ENCODE results near the gene LYPD6.

LYPD6 gene

DNA sequence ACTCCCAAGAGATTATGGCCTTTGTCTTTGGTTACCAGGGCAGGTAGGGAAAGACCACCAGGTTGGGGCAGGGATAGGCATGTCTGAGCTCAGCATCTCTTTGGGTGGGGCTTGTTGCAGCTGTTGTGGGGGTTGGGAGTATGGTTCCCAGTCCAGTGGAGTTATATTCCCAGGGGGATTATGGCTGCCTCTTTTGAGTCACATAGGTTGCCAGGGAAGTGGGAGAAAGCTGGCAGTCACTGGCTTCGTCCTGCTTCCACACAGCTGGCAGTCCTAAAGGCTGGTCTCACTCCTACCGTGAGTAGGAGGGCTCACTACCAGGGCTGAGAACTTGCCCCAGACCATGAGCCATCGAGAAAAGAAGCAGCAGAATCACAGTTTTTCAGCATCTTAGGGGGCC, 79.1 kb downstream of the LYPD6 start:
- no peak for DNase-seq (ENCODE audit: low spot score)

DNA sequence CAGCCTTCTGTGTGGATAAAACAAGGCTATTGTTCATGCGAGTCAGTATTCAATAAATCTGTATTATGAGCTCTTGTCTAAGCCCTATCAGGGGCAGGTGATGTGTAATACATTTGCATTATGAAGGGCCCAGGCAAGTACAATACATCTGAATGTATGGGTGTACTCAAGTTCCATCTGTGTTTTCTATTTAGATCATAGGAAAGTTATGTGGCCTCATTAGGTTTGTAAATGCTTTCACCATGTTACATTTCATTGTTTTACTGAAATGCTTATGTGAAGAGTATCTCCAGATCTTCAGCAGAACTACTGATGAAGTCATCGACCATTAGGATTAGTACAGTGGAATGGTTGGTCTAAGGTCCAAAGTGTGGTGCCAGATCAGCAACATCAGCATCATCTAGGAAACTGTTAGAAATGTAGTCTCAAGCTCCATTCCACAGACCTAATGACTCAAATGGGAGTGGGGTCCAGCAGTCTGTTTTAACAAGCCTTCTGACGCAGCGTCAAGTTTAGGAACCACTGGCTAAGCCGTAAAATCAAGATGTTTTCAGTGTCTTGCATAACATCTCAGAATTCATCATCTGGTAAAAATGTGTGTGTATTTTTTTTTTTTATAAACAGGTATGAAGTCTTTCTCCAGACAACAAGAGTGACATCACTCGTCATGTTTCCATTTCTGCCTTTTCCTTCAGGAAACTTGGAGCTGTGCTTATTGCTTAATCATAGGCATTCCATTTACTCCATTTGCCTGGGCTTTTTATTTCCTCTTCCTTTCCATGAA, 80.5 kb downstream of the LYPD6 start:
- no peak for DNase-seq (ENCODE audit: low spot score)

- no peak for DNase-seq (ENCODE audit: low spot score)
Observed at GRCh38 chr2:149413487-149413886, 83.1 kb downstream of the LYPD6 start.

DNA sequence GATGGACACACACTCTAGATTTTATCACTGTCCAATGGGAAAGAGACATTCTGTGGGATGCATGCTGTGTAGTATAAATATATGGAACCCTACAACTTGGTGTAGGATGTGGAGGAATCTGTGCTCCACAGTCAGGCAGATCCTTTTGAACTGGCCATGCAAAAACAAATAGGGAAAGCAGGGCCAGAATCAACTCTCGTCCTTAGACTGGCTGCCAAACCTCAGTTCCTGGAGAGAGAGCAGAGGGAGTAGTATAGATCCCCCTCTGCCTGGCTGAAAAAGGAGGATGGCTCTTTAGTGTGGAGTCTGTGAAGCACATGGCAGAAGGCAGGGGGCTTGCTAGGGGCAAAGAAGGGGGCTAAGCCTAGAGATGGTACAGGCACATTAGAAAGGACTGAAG, 84.7 kb downstream of the LYPD6 start:
- DNase-seq (ENCODE audit: low spot score) = no peak

GRCh38 chr2:149418065-149418464, 87.7 kb downstream of the LYPD6 start:
- DNase-seq (ENCODE audit: low spot score) = no peak

DNA sequence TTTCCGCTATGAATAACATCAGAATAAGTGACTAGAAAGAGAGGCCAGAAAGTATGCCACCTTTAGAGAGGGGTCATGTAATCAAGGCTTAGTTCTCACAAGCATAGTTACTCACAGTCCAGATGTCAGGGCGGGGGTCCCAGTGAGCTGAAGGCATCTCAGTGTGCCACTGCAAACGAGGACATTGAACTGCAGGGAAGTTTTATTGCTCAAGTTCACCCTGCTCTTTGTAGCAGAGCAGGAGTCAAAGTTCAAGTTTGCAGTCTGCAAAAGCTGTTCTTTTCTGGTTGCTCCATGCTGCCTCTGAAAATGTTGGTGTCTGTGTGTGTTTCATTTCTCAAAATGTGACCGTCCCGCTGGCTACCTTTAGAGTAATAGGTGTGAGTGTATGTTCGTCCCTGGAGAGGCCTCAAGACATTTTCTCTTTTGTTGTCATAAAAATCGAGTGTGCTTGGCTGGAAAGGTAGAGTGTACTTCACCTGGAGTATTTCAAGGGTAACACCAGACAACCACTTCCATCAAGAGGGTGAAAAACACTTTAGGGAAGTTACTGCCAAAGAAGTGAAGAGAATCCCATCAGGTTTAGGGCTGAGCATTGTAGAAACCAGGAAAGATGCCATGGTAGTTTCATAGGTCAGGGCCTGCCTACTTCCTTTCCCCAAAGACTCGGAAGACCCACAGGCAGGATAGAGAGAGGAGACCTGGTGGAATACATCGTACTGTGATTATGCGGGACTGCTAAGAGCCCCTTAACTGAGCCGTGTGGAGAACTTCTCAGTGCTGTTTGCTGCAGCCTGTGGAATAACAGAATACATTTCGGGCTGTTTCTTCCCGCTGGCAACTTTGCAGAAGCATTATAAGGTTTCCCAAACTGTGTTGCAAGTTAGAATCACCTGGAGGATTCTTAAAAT, 89.9 kb downstream of the LYPD6 start:
- DNase-seq (ENCODE audit: low spot score) = no peak

DNA sequence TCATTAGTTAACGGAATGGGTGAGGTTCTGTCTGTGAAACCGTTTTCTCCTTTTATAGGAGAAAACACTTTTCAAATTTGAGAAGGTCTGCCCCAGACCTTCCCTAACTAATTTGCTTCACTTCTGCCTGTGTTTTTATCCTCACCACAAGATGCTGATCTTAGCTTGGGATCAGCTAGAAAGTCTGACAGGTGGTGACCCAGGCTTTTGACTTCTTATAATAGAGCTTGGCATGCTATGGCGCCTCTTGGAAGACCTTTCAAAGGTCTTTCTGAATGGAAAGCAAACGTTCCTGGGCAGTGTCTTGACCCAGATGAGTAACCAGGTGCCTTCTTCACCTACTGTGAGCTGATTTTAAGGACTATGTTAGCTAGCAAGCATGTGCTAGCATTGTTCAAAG, 91.4 kb downstream of the LYPD6 start:
- DNase-seq (ENCODE audit: low spot score) = no peak

DNA sequence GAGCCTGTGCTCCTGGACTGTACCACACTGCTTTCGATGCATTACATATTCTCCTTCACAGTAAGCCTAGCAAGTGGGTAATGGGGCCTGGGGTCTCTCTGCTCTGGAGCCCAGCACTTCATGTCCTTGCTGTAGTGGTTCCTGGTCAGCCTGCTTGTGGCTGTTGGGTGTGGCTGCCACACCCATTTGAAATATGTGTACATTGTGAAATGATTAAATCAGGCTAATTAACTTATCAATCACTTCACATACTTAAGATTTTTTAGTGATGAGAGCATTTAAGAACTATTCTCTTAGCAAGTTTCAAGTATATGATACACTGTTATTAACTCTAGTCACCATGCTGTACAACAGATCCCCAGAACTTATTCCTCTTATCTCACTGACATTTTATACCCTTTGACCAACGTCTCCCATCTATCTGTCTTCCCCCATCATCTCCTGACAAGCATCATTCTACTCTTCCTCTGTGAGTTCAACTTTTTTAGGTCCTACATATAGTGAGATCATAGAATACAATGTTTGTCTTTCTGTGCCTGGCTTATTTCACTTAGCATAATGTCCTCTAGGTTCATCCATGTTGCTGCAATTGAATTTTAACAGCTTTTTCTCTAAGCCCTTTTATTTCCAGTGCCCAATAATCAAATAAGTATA, 92.1 kb downstream of the LYPD6 start:
- no peak for DNase-seq (ENCODE audit: low spot score)

- no peak for DNase-seq (ENCODE audit: low spot score)
Observed at GRCh38 chr2:149422991-149423338, 92.6 kb downstream of the LYPD6 start.

- no peak for DNase-seq (ENCODE audit: low spot score)
Observed at GRCh38 chr2:149423630-149424029, 93.2 kb downstream of the LYPD6 start.

- DNase-seq (ENCODE audit: low spot score) = no peak
Observed at GRCh38 chr2:149427387-149427786, 97.0 kb downstream of the LYPD6 start.

DNA sequence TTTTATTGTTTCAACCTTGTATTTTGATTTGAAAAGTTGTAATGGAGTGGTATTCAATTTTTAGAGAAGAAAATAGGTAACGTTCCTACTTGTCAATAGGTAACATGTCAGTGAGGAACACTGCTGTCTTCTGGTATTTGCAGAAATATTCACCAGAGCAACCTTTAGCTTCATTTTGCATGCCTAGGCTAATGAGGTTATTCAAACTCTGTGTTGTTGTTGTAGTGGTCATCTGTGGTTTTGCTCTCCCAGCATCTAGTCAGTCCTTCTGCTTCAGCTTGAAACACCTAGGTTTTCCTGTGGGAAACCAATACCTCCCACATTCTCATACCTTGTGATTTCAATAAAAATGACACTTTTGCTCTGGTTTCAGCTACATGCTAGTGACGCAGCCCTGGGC, 98.4 kb downstream of the LYPD6 start:
- DNase-seq (ENCODE audit: low spot score) = no peak

DNA sequence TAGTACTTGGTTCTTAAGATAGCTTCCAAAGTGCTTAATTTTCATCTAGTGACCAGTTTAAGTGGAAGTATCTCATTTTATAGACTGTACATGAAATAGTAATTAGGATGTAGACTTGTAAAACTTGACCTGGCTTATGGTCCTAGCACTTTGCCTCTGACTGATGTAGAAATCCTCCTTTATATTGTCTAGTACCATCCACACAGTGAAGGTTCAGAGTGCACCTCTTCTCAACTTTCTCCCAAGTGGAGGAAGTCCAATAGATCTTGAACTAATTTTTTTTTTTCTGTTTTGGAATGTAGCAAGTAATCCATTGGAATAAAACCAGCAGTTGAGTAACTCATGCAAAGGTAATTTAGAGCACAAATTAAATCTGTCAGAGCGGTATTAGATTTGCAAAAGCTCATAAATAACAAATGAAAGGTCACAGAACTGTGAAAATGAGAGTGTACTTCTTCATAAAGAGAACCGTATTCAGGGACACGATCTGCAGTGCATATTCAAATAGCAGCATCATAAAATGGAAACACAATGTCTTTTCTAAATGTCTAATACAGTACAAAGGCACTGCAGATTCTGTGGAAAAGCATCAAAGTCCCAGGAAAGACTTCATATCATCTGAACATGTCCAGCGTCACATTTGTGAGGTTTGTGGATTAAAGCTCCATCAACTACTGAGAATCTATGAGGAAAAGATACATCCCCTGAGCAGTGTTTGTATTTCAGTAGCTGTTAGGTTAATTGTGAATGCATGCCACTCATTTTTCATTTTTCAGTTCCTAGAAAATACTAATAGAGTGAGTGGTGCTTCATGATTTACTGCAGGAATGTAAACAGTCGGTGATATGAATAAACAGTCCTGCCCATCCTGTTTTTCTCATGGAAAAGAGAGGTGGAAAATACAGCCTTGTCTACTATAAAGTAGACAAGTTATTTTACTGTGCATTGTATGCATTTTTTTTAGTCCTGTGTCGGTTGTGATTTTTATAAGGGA, 100.7 kb downstream of the LYPD6 start:
- DNase-seq (ENCODE audit: low spot score) = no peak

DNA sequence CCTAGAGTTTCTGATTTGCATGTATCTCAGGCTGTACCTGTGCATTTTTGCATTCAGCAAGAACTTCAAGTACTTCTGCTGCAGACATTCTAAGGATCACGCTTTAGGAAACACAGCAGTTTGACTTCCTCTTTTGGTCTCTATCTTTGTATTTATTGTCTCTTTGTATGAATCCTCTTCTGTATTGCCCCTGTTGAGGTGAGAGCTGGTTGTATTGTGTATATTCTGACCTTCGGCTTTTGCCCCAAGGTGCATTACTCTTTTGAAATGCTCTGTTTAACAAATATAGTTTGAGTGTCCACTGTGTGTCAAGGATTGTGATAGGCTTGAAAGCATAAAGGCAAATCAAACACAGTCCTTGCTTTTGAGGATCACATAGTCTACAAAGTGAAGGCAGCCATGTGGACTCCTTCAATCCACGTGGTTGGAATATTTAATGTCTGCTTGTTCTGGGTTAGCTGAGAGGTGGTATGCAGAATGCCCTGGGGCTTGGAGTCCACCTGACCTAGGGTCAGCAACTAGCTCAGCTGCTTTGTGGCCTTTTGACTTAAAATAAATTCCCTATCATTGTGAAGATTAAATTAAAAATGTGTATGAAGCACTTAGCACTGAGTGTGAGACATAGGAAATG, 108.1 kb downstream of the LYPD6 start:
- no peak for DNase-seq (ENCODE audit: low spot score)

DNA sequence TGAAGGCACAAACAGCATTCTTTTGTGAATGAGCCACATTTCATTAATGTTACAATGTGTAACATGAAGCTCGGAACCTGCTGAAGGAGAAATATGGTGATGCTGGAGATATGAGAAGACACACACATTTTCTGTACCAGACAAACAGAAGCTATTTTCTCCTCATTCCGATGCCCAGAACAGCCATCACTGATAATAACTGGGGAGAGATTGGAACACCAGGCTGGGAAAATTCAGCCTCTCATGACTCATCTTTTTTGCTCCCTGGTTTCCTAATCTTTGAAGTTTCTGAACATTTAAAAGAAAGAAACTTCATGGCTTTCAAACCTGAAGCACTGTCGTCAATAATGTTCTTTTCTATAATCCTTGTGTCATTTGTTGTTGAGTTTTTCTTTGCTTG, 110.9 kb downstream of the LYPD6 start:
- no peak for DNase-seq (ENCODE audit: low spot score)

GRCh38 chr2:149442346-149442745, 112.0 kb downstream of the LYPD6 start:
- no peak for DNase-seq (ENCODE audit: low spot score)

DNA sequence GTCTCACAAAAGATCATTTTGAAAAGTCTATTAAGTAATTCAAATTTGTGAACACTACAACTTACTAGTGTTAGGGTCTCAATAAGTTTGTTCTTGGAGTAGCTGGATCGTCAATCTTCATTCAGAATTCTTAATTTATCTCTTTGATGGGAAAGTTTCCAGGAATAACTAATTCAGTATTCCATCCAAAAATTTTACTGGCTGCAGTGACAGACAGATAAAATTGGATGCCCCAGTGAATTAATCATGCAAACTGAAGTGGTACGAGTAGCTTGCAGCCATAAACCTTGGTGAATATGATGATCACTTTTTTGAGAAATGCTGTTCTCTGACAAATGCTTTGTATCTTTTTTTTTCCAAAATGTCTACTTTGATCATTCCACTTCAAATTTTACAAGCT, 112.8 kb downstream of the LYPD6 start:
- DNase-seq (ENCODE audit: low spot score) = no peak

DNA sequence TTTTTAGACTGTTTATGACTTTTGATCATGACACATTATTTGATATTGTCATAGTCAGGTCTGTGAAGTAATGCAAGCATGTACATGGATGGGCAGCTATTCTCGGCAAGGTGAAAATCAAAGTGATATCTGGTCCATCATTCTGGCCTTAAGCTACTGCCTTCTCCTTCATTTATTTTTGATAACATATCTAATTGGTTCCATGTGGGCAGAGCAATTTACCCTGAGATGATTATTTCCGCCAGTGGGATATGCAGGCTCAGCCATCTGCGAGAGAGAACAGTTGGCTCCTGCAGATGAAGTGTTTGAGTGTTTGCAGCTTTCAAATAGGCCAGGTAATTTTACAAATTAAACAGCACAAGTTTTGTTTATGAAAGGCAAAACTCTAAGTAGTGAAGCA, 116.4 kb downstream of the LYPD6 start:
- no peak for DNase-seq (ENCODE audit: low spot score)

DNA sequence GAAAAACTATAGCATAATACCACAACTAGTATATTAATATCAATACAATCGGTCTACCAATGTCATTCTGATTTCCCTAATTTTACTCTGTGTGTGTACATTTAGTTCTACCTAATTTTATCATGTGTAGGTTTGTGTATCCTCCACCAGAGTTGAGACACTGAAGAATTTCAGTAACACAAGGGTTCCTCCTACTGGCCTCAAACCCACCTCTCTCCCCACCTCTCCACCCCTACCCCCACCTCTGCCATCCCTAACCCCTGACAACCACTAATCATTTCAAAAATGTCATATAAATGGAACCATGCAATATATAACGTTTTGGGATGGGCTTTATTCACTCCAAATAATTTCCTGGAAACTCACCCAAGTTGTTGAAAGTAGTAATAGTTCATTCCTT, 117.9 kb downstream of the LYPD6 start:
- DNase-seq (ENCODE audit: low spot score) = no peak

DNA sequence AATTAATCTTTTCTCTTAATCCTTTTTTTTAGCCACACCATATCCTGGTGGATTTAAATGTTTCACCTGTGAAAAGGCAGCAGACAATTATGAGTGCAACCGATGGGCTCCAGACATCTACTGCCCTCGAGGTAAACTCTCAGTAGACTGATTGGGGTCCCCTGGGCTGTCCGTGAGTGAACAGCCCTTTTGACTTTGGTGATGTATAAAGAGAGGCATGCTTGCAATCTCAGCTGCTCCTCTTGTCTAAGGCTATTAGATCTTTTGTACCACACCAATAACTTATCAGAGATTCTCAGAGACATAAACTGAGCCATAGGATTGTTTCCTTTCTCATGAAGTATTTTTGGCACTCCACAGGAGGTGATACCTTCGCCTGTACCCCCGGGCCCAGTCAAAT, 118.6 kb downstream of the LYPD6 start:
- DNase-seq (ENCODE audit: low spot score) = no peak

All from COLO829 (cell line).